ENCODE data around the gene ST3GAL5. TPM values are rescaled to one million over a fixed set of nuclear protein-coding genes. Genes with fewer than 3 reads are reported as not detected.
"Not testable (repeated sequence)": the region's sequence is repeated elsewhere in the genome, so short reads cannot be mapped to it uniquely, and the experiment has no call there.

Gene ST3GAL5
- total RNA-seq, 1 donor from 2014 or later, result 20.0 TPM

DNA sequence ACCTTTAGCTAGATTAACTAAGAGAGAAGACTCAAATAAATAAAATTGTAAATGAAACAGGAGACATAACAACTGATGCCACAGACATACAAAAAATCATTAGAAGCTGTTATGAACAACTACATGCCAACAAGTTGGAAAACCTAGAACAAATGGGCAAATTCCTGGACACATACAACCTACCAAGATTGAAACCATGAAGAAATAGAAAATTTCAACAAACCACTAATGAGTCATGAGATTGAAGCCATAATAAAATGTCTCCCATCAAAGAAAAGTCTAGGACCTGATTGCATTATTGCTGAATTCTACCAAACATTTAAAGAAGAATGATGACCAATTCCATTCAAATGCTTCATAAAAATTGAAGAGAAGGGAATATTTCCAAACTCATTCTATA lies 54.3 kb downstream of the ST3GAL5 start:
- peaks cover 16% of the 10 kb centered on the region for H3K9me3 Mint-ChIP-seq (ENCODE audit: low read depth)
- TF ChIP-seq, protein P1, sequence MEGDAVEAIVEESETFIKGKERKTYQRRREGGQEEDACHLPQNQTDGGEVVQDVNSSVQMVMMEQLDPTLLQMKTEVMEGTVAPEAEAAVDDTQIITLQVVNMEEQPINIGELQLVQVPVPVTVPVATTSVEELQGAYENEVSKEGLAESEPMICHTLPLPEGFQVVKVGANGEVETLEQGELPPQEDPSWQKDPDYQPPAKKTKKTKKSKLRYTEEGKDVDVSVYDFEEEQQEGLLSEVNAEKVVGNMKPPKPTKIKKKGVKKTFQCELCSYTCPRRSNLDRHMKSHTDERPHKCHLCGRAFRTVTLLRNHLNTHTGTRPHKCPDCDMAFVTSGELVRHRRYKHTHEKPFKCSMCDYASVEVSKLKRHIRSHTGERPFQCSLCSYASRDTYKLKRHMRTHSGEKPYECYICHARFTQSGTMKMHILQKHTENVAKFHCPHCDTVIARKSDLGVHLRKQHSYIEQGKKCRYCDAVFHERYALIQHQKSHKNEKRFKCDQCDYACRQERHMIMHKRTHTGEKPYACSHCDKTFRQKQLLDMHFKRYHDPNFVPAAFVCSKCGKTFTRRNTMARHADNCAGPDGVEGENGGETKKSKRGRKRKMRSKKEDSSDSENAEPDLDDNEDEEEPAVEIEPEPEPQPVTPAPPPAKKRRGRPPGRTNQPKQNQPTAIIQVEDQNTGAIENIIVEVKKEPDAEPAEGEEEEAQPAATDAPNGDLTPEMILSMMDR (IDR thresholded peaks at IDR 0.05), result no peak
- peaks cover 14% of the 10 kb centered on the region for H3K36me3 Mint-ChIP-seq (ENCODE audit: low read depth)
- DNase-seq (ENCODE audit: low spot score), result no peak
- H3K4me3 Mint-ChIP-seq (ENCODE audit: unreplicated experiment), result no peak overlapping the region
- no peaks in the 10 kb centered on the region for H3K27me3 Mint-ChIP-seq (ENCODE audit: low read depth)
- H3K4me1 Mint-ChIP-seq (ENCODE audit: low read depth), result no peaks in the 10 kb centered on the region
- no peak overlapping the region for H3K27ac Mint-ChIP-seq (ENCODE audit: unreplicated experiment)

DNA sequence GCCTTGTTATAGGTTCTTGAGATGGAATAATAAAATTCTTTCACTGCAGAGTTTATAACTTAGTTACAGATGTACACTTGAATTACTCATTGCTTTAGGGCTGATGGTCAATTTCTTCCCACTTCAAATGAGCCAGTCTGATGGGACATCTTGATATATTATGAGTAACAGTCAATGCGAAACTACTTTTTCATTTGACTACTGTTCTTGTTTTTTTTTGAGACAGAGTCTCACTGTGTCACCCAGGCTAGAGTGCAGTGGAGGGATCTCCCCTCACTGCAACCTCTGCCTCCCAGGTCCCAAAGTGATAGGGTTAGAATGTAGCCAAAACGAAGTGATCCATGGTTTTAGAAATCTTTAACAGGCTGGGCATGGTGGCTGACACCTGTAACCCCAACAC lies 57.1 kb downstream of the ST3GAL5 start:
- TF ChIP-seq, protein P1 (IDR thresholded peaks at IDR 0.05), result no peak
- DNase-seq (ENCODE audit: low spot score), result no peak
- peaks cover 16% of the 10 kb centered on the region for H3K9me3 Mint-ChIP-seq (ENCODE audit: low read depth)
- no peaks in the 10 kb centered on the region for H3K4me1 Mint-ChIP-seq (ENCODE audit: low read depth)
- H3K27me3 Mint-ChIP-seq (ENCODE audit: low read depth), result peaks cover 3% of the 10 kb centered on the region
- no peak overlapping the region for H3K27ac Mint-ChIP-seq (ENCODE audit: unreplicated experiment)
- peaks cover 6% of the 10 kb centered on the region for H3K36me3 Mint-ChIP-seq (ENCODE audit: low read depth)
- H3K4me3 Mint-ChIP-seq (ENCODE audit: unreplicated experiment), result no peak overlapping the region

DNA sequence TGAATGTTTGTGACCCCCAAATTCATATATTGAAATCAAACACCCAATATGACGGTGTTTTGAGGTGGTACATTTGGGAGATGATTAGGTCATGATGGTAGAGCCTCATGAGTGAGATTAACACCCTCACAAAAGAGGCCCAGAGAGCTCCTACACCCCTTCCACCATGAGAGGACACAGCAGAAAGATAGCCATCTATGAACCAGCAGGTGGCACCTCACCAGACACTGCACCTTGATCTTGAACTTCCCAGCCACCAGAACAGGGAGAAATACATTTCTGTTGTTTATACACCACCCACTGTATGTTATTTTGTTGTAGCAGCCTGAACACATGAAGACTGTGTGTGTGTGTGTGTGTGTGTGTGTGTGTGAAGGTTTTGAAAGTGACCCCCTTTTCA lies 58.1 kb downstream of the ST3GAL5 start:
- no peak overlapping the region for H3K27ac Mint-ChIP-seq (ENCODE audit: unreplicated experiment)
- no peak overlapping the region for H3K4me3 Mint-ChIP-seq (ENCODE audit: unreplicated experiment)
- TF ChIP-seq, protein P1 (IDR thresholded peaks at IDR 0.05), result peak; percentile 45
- DNase-seq (ENCODE audit: low spot score), result no peak
- H3K36me3 Mint-ChIP-seq (ENCODE audit: low read depth), result peaks cover 6% of the 10 kb centered on the region
- H3K9me3 Mint-ChIP-seq (ENCODE audit: low read depth), result peaks cover 12% of the 10 kb centered on the region
- no peaks in the 10 kb centered on the region for H3K4me1 Mint-ChIP-seq (ENCODE audit: low read depth)
- peaks cover 3% of the 10 kb centered on the region for H3K27me3 Mint-ChIP-seq (ENCODE audit: low read depth)

DNA sequence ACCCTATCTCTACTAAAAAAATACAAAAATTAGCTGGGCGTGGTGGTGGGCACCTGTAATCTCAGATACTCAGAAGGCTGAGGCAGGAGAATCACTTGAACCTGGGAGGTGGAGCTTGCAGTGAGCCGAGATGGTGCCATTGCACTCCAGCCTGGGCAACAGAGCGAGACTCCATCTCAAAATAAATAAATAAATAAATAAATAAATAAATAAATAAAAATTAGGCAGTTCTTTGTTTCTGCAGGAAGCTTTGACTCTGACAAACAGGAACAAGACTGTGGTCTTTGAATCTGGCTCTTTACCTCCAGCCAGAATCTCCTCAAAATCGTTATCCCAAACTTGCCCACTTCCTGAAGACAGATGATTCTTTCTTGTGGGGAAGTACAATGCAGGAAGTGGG lies 59.4 kb downstream of the ST3GAL5 start:
- not testable (repeated sequence) for H3K4me3 Mint-ChIP-seq (ENCODE audit: unreplicated experiment); H3K9me3 Mint-ChIP-seq (ENCODE audit: low read depth); H3K27me3 Mint-ChIP-seq (ENCODE audit: low read depth); H3K4me1 Mint-ChIP-seq (ENCODE audit: low read depth); DNase-seq (ENCODE audit: low spot score); H3K36me3 Mint-ChIP-seq (ENCODE audit: low read depth); H3K27ac Mint-ChIP-seq (ENCODE audit: unreplicated experiment)

DNA sequence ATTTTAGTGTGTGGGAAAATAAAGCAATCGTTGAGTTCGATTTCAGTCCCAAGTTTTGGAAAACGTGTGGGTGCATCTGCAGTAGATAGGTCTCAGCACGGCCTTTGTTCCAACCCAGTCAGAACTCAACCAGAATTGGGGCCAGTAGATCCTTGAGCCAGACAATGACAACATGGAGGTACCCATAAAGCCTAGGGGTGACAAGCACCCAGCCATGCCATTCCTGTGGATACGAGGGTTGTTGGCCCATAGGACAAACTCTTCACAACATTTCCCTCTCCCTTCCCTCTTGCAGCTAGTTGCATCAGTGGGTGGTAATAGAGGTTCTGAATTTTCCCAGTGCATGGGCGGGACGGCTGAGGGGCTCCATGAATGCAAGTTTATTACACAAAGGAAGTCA lies 60.1 kb downstream of the ST3GAL5 start:
- no peaks in the 10 kb centered on the region for H3K36me3 Mint-ChIP-seq (ENCODE audit: low read depth)
- no peak overlapping the region for H3K4me3 Mint-ChIP-seq (ENCODE audit: unreplicated experiment)
- H3K9me3 Mint-ChIP-seq (ENCODE audit: low read depth), result no peaks in the 10 kb centered on the region
- peaks cover 3% of the 10 kb centered on the region for H3K27me3 Mint-ChIP-seq (ENCODE audit: low read depth)
- TF ChIP-seq, protein P1 (IDR thresholded peaks at IDR 0.05), result no peak
- no peak for DNase-seq (ENCODE audit: low spot score)
- no peak overlapping the region for H3K27ac Mint-ChIP-seq (ENCODE audit: unreplicated experiment)
- no peaks in the 10 kb centered on the region for H3K4me1 Mint-ChIP-seq (ENCODE audit: low read depth)

DNA sequence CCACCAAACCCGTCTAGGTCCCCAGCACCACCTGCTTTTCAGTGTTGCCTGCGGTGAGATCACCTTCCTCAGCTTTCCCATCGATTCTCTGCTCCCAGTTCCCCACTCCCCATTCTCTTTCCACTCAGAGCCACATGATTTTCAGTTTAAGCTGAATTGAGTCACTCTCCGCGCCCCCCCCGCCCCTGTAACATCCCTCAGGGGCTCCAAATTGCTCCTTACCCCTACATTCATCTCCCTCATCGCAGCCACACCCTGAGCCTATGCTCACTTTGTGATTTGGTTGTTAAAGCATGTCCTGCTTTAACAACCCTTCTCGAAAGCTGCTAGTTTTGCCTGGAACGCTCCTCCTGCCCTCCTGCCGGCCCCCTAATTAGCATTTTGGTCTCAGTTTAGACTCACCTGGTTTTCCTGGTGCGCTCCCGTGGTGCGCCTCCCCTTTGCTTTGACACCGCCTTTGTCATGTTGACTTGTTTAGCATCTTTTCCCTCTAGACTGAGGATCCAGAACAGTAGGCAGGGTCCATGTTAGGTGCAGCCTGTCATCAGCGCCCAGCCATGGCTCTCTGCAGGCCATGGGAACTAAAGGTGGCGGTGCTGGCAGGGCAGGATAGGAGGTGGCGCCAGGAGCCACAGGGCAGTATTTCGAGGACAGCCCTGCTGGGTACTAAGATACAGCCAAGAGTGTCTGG lies 60.8 kb downstream of the ST3GAL5 start:
- no peaks in the 10 kb centered on the region for H3K9me3 Mint-ChIP-seq (ENCODE audit: low read depth)
- no peaks in the 10 kb centered on the region for H3K36me3 Mint-ChIP-seq (ENCODE audit: low read depth)
- TF ChIP-seq, protein P1 (IDR thresholded peaks at IDR 0.05), result no peak
- H3K4me1 Mint-ChIP-seq (ENCODE audit: low read depth), result no peaks in the 10 kb centered on the region
- no peak for DNase-seq (ENCODE audit: low spot score)
- no peak overlapping the region for H3K4me3 Mint-ChIP-seq (ENCODE audit: unreplicated experiment)
- no peak overlapping the region for H3K27ac Mint-ChIP-seq (ENCODE audit: unreplicated experiment)
- H3K27me3 Mint-ChIP-seq (ENCODE audit: low read depth), result peaks cover 3% of the 10 kb centered on the region

Data from chondrocyte (in vitro differentiated cells).